T-cell (primary cell): ENCODE results near the gene TCTN1. TPM values are rescaled to one million over a fixed set of nuclear protein-coding genes. Genes with fewer than 3 reads are reported as not detected.
"Not testable (repeated sequence)": the region's sequence is repeated elsewhere in the genome, so short reads cannot be mapped to it uniquely, and the experiment has no call there.

Experiments used
- ATAC-seq, 4 experiments: fragments of 200-7000 bp in 3 of 4; fragments of 150-1000 bp in 1 of 4; cut with Tn5 transposase; replicated peaks in 1 of 4; 1 replicate in 3 of 4; 2 replicates in 1 of 4; pipeline ENCODE4 v1.10.0; 2021; ENCODE audit warnings: moderate library complexity in 3 of 4, mild to moderate bottlenecking in 2 of 4, moderate number of reproducible peaks in 1 of 4
- CTCF ChIA-PET, 2 donors: fragments of 300-600 bp; sonication (Branson Sonifier 250); formaldehyde crosslinking; loops; one replicate each; lab custom pipeline; 2022; ENCODE audit warnings: antibody characterized with exemption in 2 of 2; lab: Charles Lee
- POLR2A ChIA-PET, 2 donors: fragments of 300-600 bp; sonication (Branson Sonifier 250); formaldehyde crosslinking; loops; one replicate each; lab custom pipeline; 2022; ENCODE audit warnings: antibody characterized with exemption in 2 of 2; lab: Charles Lee
- DNase-seq, 35 experiments: peaks; one replicate each; pipeline versions ENCODE4 v3.0.0 to v3.0.0-alpha.2; 2013 to 2023
- H3K27ac ChIP-seq: one replicate; pipeline ENCODE4 v1.5.1; 2013; ENCODE audit warnings: low read length
- H3K27me3 ChIP-seq, 2 experiments: replicated peaks in 1 of 2; 1 replicate in 1 of 2; 2 replicates in 1 of 2; pipeline versions ENCODE4 v1.6.1 to v1.7.0; 2013; ENCODE audit warnings: low read length in 1 of 2, mixed read lengths in 1 of 2; ENCODE audit not compliant: control insufficient read depth in 2 of 2, insufficient read depth in 2 of 2; ENCODE audit errors: extremely low read depth in 1 of 2
- H3K36me3 ChIP-seq, 2 donors: 1 replicate in 1 of 2; 2 replicates in 1 of 2; pipeline versions ENCODE4 v1.6.1 to v1.7.0; 2013; ENCODE audit warnings: low read length in 1 of 2; ENCODE audit not compliant: control insufficient read depth in 2 of 2, insufficient read depth in 1 of 2; ENCODE audit errors: extremely low read depth in 1 of 2
- H3K4me1 ChIP-seq, 2 experiments: 1 replicate in 1 of 2; 2 replicates in 1 of 2; pipeline versions ENCODE4 v1.6.1 to v1.7.0; 2013; ENCODE audit warnings: low read length in 2 of 2, mixed read lengths in 1 of 2; ENCODE audit not compliant: insufficient read depth in 2 of 2, control insufficient read depth in 1 of 2; ENCODE audit errors: extremely low read depth in 1 of 2
- H3K4me3 ChIP-seq, 2 donors: 1 replicate in 1 of 2; 2 replicates in 1 of 2; pipeline versions ENCODE4 v1.5.1 to v1.7.0; 2013; ENCODE audit warnings: mild to moderate bottlenecking in 2 of 2, low read length in 1 of 2, moderate library complexity in 1 of 2; ENCODE audit not compliant: control insufficient read depth in 1 of 2; ENCODE audit errors: extremely low read depth in 1 of 2
- H3K9me3 ChIP-seq: 2 replicates; pipeline ENCODE4 v1.7.0; 2013
- H3K27ac Mint-ChIP-seq, 2 donors: one replicate each; pipeline ENCODE4 v1.8.0; 2020 to 2021; ENCODE audit warnings: mild to moderate bottlenecking in 2 of 2, mixed read lengths in 2 of 2
- H3K27me3 Mint-ChIP-seq, 2 donors: one replicate each; pipeline ENCODE4 v1.8.0; 2021 to 2022; ENCODE audit warnings: mixed read lengths in 2 of 2
- H3K36me3 Mint-ChIP-seq: one replicate; pipeline ENCODE4 v1.8.0; 2021; ENCODE audit warnings: mixed read lengths
- H3K4me1 Mint-ChIP-seq, 3 donors: one replicate each; pipeline ENCODE4 v1.8.0; 2020 to 2022; ENCODE audit warnings: mixed read lengths in 3 of 3, mild to moderate bottlenecking in 1 of 3
- H3K4me3 Mint-ChIP-seq, 3 donors: one replicate each; pipeline ENCODE4 v1.8.0; 2020 to 2022; ENCODE audit warnings: mild to moderate bottlenecking in 3 of 3, mixed read lengths in 3 of 3, moderate library complexity in 3 of 3
- H3K9me3 Mint-ChIP-seq, 3 donors: one replicate each; pipeline ENCODE4 v1.8.0; 2020 to 2022; ENCODE audit warnings: mixed read lengths in 3 of 3
- WGBS: methylation state at CpG from one replicate; pipeline ENCODE4 v1.1.5; 2013; ENCODE audit warnings: missing lambda C conversion rate; ENCODE audit not compliant: insufficient coverage; 5-methylcytosine and 5-hydroxymethylcytosine counted together
- total RNA-seq, 35 experiments: library from RNA in 6 of 35; stranded (reverse) in 6 of 35; fragments of 120-200 nt in 1 of 35; gene quantifications; one replicate each; pipeline versions ENCODE4 v1.2.1 to v1.2.4 and lab custom pipeline; 2013 to 2026

Gene TCTN1
- total RNA-seq, 5 donors from 2014 or later (not counting 1 experiment from before 2014, with no cell fraction given) = 8.8 to 14.1 (median 11.5) TPM

- H3K4me3 ChIP-seq, DNase-seq, H3K27me3 ChIP-seq, POLR2A ChIA-PET, H3K4me3 Mint-ChIP-seq, H3K9me3 ChIP-seq, ATAC-seq, H3K27me3 Mint-ChIP-seq, H3K27ac ChIP-seq, H3K36me3 ChIP-seq: not testable (repeated sequence)
- CTCF ChIA-PET = interaction anchor here in 1 of 2 donors (1.2 kb wide), 1 partner anchor 32 kb away, joined by 3 read pairs; no protein-coding TSS in a partner anchor
- Mint-ChIP-seq H3K4me1 (peaks cover 42 to 53% (median 51%) of the 10 kb centered on the region in 3 donors), H3K36me3 (peaks cover 25% of the 10 kb centered on the region), H3K9me3 (peaks cover 3 to 11% (median 5%) of the 10 kb centered on the region in 3 donors), H3K27ac (peak overlapping the region; percentile 4 to 5)
- peaks cover 11 to 23% of the 10 kb centered on the region in 2 experiments for H3K4me1 ChIP-seq
- no CpG with 5 or more reads among the region's 2 CpGs for WGBS
These were observed 44.1 kb upstream of the TCTN1 start for GRCh38 chr12:110569838-110570237.

- H3K27me3 ChIP-seq, H3K4me3 ChIP-seq, ATAC-seq, DNase-seq, H3K27me3 Mint-ChIP-seq, H3K27ac ChIP-seq, H3K9me3 ChIP-seq, H3K4me3 Mint-ChIP-seq, POLR2A ChIA-PET, H3K36me3 ChIP-seq, H3K27ac Mint-ChIP-seq: not testable (repeated sequence)
- H3K4me1 ChIP-seq = peaks cover 16 to 21% of the 10 kb centered on the region in 2 experiments
- WGBS = no CpG with 5 or more reads among the region's 16 CpGs
- CTCF ChIA-PET = interaction anchor here in 1 of 2 donors (1.4 kb wide), 1 partner anchor 14 kb away, joined by 5 read pairs; no protein-coding TSS in a partner anchor
- peaks cover 25% of the 10 kb centered on the region for H3K36me3 Mint-ChIP-seq
- peaks cover 44 to 53% (median 51%) of the 10 kb centered on the region in 3 donors for H3K4me1 Mint-ChIP-seq
- peaks cover 3 to 11% (median 5%) of the 10 kb centered on the region in 3 donors for H3K9me3 Mint-ChIP-seq
These were observed 43.1 kb upstream of the TCTN1 start for GRCh38 chr12:110570798-110571197.

GRCh38 chr12:110574044-110574443 lies 39.9 kb upstream of the TCTN1 start:
- H3K36me3 Mint-ChIP-seq = peaks cover 23% of the 10 kb centered on the region
- Histone ChIP-seq H3K36me3 (peaks cover 0 to 2% of the 10 kb centered on the region in 2 donors), H3K27me3 (no peaks in the 10 kb centered on the region), H3K27ac (no peak overlapping the region), H3K4me1 (peaks cover 27 to 29% of the 10 kb centered on the region in 2 experiments), H3K4me3 (no peak overlapping the region), H3K9me3 (no peaks in the 10 kb centered on the region)
- H3K4me1 Mint-ChIP-seq = peaks cover 46 to 56% (median 55%) of the 10 kb centered on the region in 3 donors
- no peak for DNase-seq
- no peak overlapping the region for H3K4me3 Mint-ChIP-seq
- no peak overlapping the region for H3K27ac Mint-ChIP-seq
- H3K9me3 Mint-ChIP-seq = peaks cover 3 to 11% (median 5%) of the 10 kb centered on the region in 3 donors
- ChIA-PET POLR2A (interaction anchor here (0.5 to 0.7 kb wide), 4 partner anchors 11 to 39 kb away, joined by 3 to 5 read pairs (median 3); no protein-coding TSS in a partner anchor), CTCF (interaction anchor here in 1 of 2 donors (0.7 to 1.3 kb wide), 2 partner anchors 8 to 124 kb away, joined by 3 to 4 read pairs; partner anchors contain the start of gene ARPC3)
- H3K27me3 Mint-ChIP-seq = no peaks in the 10 kb centered on the region
- no CpG with 5 or more reads among the region's 1 CpG for WGBS
- ATAC-seq = no peak

- WGBS = 83% methylated on average over 1 of the region's 10 CpGs
- H3K4me1 ChIP-seq = peaks cover 33 to 34% of the 10 kb centered on the region in 2 experiments
- not testable (repeated sequence) for H3K9me3 ChIP-seq, H3K27me3 Mint-ChIP-seq, H3K4me3 Mint-ChIP-seq, H3K27ac ChIP-seq, H3K4me3 ChIP-seq, DNase-seq, H3K27me3 ChIP-seq, ATAC-seq, H3K36me3 ChIP-seq, H3K9me3 Mint-ChIP-seq
- peaks cover 53 to 60% (median 60%) of the 10 kb centered on the region in 3 donors for H3K4me1 Mint-ChIP-seq
- POLR2A ChIA-PET = interaction anchor here (0.5 to 1.2 kb wide), 5 partner anchors 8 to 39 kb away, joined by 3 to 8 read pairs (median 5); no protein-coding TSS in a partner anchor
- H3K27ac Mint-ChIP-seq = peak overlapping the region in 1 of 2 donors; percentile 11
- peaks cover 17% of the 10 kb centered on the region for H3K36me3 Mint-ChIP-seq
- CTCF ChIA-PET = interaction anchor here in 1 of 2 donors (0.5 to 1.7 kb wide), 11 partner anchors 9 to 1928 kb away, joined by 3 to 14 read pairs (median 4); partner anchors contain the start of genes ARPC3, FAM216A and GPN3
These were observed 39.2 kb upstream of the TCTN1 start for GRCh38 chr12:110574717-110575230.

GRCh38 chr12:110575326-110575725 lies 38.6 kb upstream of the TCTN1 start:
- no peaks in the 10 kb centered on the region for H3K27me3 Mint-ChIP-seq
- Histone ChIP-seq H3K27ac (no peak overlapping the region), H3K4me1 (peaks cover 39 to 40% of the 10 kb centered on the region in 2 experiments), H3K36me3 (peaks cover 0 to 2% of the 10 kb centered on the region in 2 donors), H3K4me3 (no peak overlapping the region), H3K9me3 (no peaks in the 10 kb centered on the region), H3K27me3 (no peaks in the 10 kb centered on the region)
- whole genome bisulfite sequencing = 20% methylated on average over 1 of the region's 1 CpG
- H3K4me3 Mint-ChIP-seq = peak overlapping the region in 2 of 3 donors; percentile 12 to 34
- ChIA-PET POLR2A (interaction anchor here (0.5 to 1.2 kb wide), 9 partner anchors 9 to 1850 kb away, joined by 3 to 8 read pairs (median 5); no protein-coding TSS in a partner anchor), CTCF (interaction anchor here (0.5 to 1.7 kb wide), 23 partner anchors 8 to 1928 kb away, joined by 3 to 14 read pairs (median 4); partner anchors contain the start of genes ALKBH2 (in 1 of the 2), ARPC3 (in 1 of the 2), FAM216A (in 1 of the 2) and GPN3 (in 1 of the 2))
- DNase-seq = no peak
- peaks cover 0 to 7% (median 2%) of the 10 kb centered on the region in 3 donors for H3K9me3 Mint-ChIP-seq
- peak overlapping the region; percentile 20 to 64 for H3K27ac Mint-ChIP-seq
- H3K36me3 Mint-ChIP-seq = peaks cover 15% of the 10 kb centered on the region
- ATAC-seq = no peak
- peaks cover 59 to 65% (median 65%) of the 10 kb centered on the region in 3 donors for H3K4me1 Mint-ChIP-seq

- Histone ChIP-seq H3K4me1 (peaks cover 40 to 51% of the 10 kb centered on the region in 2 experiments), H3K9me3 (no peaks in the 10 kb centered on the region), H3K27ac (no peak overlapping the region), H3K36me3 (no peaks in the 10 kb centered on the region), H3K4me3 (no peak overlapping the region), H3K27me3 (no peaks in the 10 kb centered on the region)
- POLR2A ChIA-PET = interaction anchor here in 1 of 2 donors (0.7 kb wide), 1 partner anchor 22 kb away, joined by 3 read pairs; no protein-coding TSS in a partner anchor
- Mint-ChIP-seq H3K9me3 (peaks cover 0 to 5% (median 2%) of the 10 kb centered on the region in 3 donors), H3K4me1 (peaks cover 70 to 77% (median 77%) of the 10 kb centered on the region in 3 donors), H3K4me3 (peak overlapping the region in 2 of 3 donors; percentile 26), H3K27me3 (no peaks in the 10 kb centered on the region), H3K27ac (peak overlapping the region; percentile 58 to 87), H3K36me3 (peaks cover 15% of the 10 kb centered on the region)
- no CpG with 5 or more reads among the region's 2 CpGs for WGBS
- CTCF ChIA-PET = interaction anchor here (0.6 to 1.5 kb wide), 6 partner anchors 9 to 1374 kb away, joined by 3 to 9 read pairs (median 3); no protein-coding TSS in a partner anchor
- DNase-seq = no peak
- ATAC-seq = no peak
These were observed 37.4 kb upstream of the TCTN1 start for GRCh38 chr12:110576504-110576903.
